Keratinocyte (primary cell): ENCODE data around the gene CXXC5. TPM values are rescaled to one million over a fixed set of nuclear protein-coding genes. Genes with fewer than 3 reads are reported as not detected.

Source experiments
- DNase-seq: peaks from one replicate; pipeline ENCODE4 v3.0.0-alpha.2; 2011; ENCODE audit warnings: low read depth, missing footprints, low spot score
- FAIRE-seq: peaks from 2 replicates; lab custom pipeline; 2011; peaks lifted over from hg19 to GRCh38; lab: Jason Lieb, UNC
- H2AFZ ChIP-seq: 2 replicates; pipeline ENCODE4 v1.6.0; 2012; ENCODE audit warnings: low read length, control low read depth, inconsistent platforms; ENCODE audit not compliant: control insufficient read depth
- H3K27ac ChIP-seq: 2 replicates; pipeline ENCODE4 v1.5.1; 2011; ENCODE audit warnings: low read length; ENCODE audit not compliant: control insufficient read depth, insufficient read depth
- H3K27me3 ChIP-seq: 3 replicates; pipeline ENCODE4 v1.6.0; 2011; ENCODE audit warnings: low read length; ENCODE audit not compliant: control insufficient read depth, insufficient read depth; ENCODE audit errors: extremely low read depth
- H3K36me3 ChIP-seq, 2 experiments: 2 replicates in 1 of 2; 3 replicates in 1 of 2; pipeline ENCODE4 v1.5.1; 2011; ENCODE audit warnings: low read length in 2 of 2, mild to moderate bottlenecking in 1 of 2; ENCODE audit not compliant: control insufficient read depth in 2 of 2, insufficient read depth in 2 of 2; ENCODE audit errors: extremely low read depth in 1 of 2
- H3K4me1 ChIP-seq: 3 replicates; pipeline ENCODE4 v1.5.1; 2011; ENCODE audit warnings: low read length; ENCODE audit not compliant: control insufficient read depth, insufficient read depth; ENCODE audit errors: extremely low read depth
- H3K4me2 ChIP-seq: 3 replicates; pipeline ENCODE4 v1.6.0; 2011; ENCODE audit warnings: low read depth, low read length; ENCODE audit not compliant: control insufficient read depth, insufficient read depth; ENCODE audit errors: extremely low read depth
- H3K4me3 ChIP-seq, 3 experiments: fragments of 200-600 bp in 1 of 3; sonication (generic) in 1 of 3; 2 replicates in 2 of 3; 3 replicates in 1 of 3; pipeline ENCODE4 v1.5.1; 2011 to 2016; ENCODE audit warnings: low read length in 3 of 3, mild to moderate bottlenecking in 3 of 3, control low read depth in 2 of 3, inconsistent platforms in 1 of 3, low read depth in 1 of 3, mixed read lengths in 1 of 3, mixed run types in 1 of 3, moderate library complexity in 1 of 3; ENCODE audit not compliant: control insufficient read depth in 2 of 3, insufficient read depth in 2 of 3; ENCODE audit errors: extremely low read depth in 1 of 3
- H3K79me2 ChIP-seq: 2 replicates; pipeline ENCODE4 v1.6.0; 2012; ENCODE audit warnings: low read length; ENCODE audit not compliant: control insufficient read depth, insufficient read depth
- H3K9ac ChIP-seq: 3 replicates; pipeline ENCODE4 v1.6.0; 2011; ENCODE audit warnings: low read length; ENCODE audit not compliant: control insufficient read depth, insufficient read depth; ENCODE audit errors: extremely low read depth
- H3K9me1 ChIP-seq: 3 replicates; pipeline ENCODE4 v1.6.0; 2011; ENCODE audit warnings: low read length; ENCODE audit not compliant: control insufficient read depth, insufficient read depth; ENCODE audit errors: extremely low read depth
- H3K9me3 ChIP-seq: 2 replicates; pipeline ENCODE4 v1.5.1; 2012; ENCODE audit warnings: low read depth, low read length; ENCODE audit not compliant: control insufficient read depth
- H4K20me1 ChIP-seq: 3 replicates; pipeline ENCODE4 v1.6.0; 2011; ENCODE audit warnings: low read length; ENCODE audit not compliant: control insufficient read depth, insufficient read depth; ENCODE audit errors: extremely low read depth
- EZH2 ChIP-seq: IDR thresholded peaks from one replicate; pipeline ENCODE4 v1.6.1; 2012; ENCODE audit warnings: inconsistent platforms, mild to moderate bottlenecking, low read length, moderate library complexity
- dilution Hi-C: fragments of 300-500 bp; cut with MboI; formaldehyde crosslinking; loops from one replicate; pipeline ENCODE4 v1.7.0; 2020; ENCODE audit warnings: low sequenced_read_pairs; ENCODE audit not compliant: extremely low pct_ligation_motif_present
- polyA plus RNA-seq, 5 experiments: library from polyadenylated mRNA; depleted of rRNA in 3 of 5; stranded (reverse) in 3 of 5; stranded (forward) in 1 of 5; unstranded in 1 of 5; fragments of >200 nt; gene quantifications; 1 replicate in 1 of 5; 2 replicates in 3 of 5; 3 replicates in 1 of 5; pipeline versions ENCODE4 v1.2.1 to v1.2.3, GENCODE V29; 2011 to 2012; ENCODE audit warnings: missing spikeins in 2 of 5, low read depth in 1 of 5, low replicate concordance in 1 of 5
- TF ChIP-seq, protein P1 (sequence below), 3 experiments: IDR thresholded peaks in 1 of 3; conservative IDR thresholded peaks in 1 of 3; optimal IDR thresholded peaks in 1 of 3; 2 replicates in 2 of 3; 3 replicates in 1 of 3; pipeline versions ENCODE3 to v1.5.1; 2011; ENCODE audit warnings: low read length in 3 of 3, mild to moderate bottlenecking in 3 of 3, moderate library complexity in 2 of 3, control low read depth in 1 of 3, inconsistent platforms in 1 of 3; ENCODE audit not compliant: insufficient read depth in 2 of 3; ENCODE audit errors: extremely low read depth in 1 of 3

Gene CXXC5
- polyA plus RNA-seq, 1 donor (not counting 4 experiments of a cell fraction or from before 2014, with no cell fraction given) = 1.0 TPM

DNA sequence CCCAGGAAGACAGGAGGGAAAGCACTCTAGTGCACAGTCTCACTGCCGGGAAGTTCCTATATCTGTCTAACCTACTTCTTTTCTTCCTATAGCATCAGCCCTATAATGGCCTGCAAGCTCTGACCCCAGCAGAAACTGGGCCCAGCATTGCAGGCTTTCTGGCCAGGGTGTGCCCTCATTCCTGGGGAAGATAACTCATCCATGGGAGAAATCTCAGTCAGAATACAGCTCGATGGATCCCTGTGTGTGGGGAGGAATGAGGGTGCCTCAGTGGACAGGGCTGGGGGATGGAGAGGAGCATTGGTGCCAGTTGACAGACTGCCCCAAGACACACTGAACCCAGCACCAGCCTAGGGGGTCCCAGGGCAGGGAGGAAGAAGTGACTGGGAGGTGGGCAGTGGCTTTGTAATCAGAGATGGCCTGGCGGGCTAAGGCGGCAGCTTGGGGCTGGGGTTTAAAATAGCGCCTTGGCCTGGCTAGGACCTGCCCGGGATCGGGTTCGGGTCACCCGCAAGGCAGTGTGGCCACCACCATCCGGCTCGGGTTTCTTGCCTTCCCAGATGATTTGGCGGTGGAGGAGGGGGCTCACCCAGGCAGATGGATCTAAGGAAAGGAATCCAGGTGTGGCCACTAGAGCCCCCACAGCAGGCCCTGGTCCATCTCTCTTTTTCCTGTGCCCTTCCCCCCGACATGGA lies 7.6 kb upstream of the CXXC5 start:
- peaks cover 21% of the 10 kb centered on the region for H3K4me1 ChIP-seq
- H3K4me2 ChIP-seq = no peak overlapping the region
- no peaks in the 10 kb centered on the region for H3K36me3 ChIP-seq
- FAIRE-seq (no peak), DNase-seq (no peak)
- H3K27me3 ChIP-seq = no peaks in the 10 kb centered on the region
- no peak overlapping the region for H2AFZ ChIP-seq
- TF ChIP-seq, protein P1, sequence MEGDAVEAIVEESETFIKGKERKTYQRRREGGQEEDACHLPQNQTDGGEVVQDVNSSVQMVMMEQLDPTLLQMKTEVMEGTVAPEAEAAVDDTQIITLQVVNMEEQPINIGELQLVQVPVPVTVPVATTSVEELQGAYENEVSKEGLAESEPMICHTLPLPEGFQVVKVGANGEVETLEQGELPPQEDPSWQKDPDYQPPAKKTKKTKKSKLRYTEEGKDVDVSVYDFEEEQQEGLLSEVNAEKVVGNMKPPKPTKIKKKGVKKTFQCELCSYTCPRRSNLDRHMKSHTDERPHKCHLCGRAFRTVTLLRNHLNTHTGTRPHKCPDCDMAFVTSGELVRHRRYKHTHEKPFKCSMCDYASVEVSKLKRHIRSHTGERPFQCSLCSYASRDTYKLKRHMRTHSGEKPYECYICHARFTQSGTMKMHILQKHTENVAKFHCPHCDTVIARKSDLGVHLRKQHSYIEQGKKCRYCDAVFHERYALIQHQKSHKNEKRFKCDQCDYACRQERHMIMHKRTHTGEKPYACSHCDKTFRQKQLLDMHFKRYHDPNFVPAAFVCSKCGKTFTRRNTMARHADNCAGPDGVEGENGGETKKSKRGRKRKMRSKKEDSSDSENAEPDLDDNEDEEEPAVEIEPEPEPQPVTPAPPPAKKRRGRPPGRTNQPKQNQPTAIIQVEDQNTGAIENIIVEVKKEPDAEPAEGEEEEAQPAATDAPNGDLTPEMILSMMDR (optimal IDR thresholded peaks at IDR 0.05 in 1 of 3, IDR thresholded peaks at IDR 0.05 in 1 of 3, conservative IDR thresholded peaks at IDR 0.05 in 1 of 3; ENCODE audit: extremely low read depth in 1 of 3, insufficient read depth in 2 of 3, low read length in 3 of 3) = no peak
- TF ChIP-seq EZH2 = no peak
- no peak overlapping the region for H3K4me3 ChIP-seq
- H3K9me1 ChIP-seq = no peaks in the 10 kb centered on the region
- no peaks in the 10 kb centered on the region for H3K79me2 ChIP-seq
- H3K27ac ChIP-seq = no peak overlapping the region
- dilution Hi-C loops = no loop called here
- peaks cover 4% of the 10 kb centered on the region for H4K20me1 ChIP-seq
- no peaks in the 10 kb centered on the region for H3K9me3 ChIP-seq
- H3K9ac ChIP-seq = no peak overlapping the region

DNA sequence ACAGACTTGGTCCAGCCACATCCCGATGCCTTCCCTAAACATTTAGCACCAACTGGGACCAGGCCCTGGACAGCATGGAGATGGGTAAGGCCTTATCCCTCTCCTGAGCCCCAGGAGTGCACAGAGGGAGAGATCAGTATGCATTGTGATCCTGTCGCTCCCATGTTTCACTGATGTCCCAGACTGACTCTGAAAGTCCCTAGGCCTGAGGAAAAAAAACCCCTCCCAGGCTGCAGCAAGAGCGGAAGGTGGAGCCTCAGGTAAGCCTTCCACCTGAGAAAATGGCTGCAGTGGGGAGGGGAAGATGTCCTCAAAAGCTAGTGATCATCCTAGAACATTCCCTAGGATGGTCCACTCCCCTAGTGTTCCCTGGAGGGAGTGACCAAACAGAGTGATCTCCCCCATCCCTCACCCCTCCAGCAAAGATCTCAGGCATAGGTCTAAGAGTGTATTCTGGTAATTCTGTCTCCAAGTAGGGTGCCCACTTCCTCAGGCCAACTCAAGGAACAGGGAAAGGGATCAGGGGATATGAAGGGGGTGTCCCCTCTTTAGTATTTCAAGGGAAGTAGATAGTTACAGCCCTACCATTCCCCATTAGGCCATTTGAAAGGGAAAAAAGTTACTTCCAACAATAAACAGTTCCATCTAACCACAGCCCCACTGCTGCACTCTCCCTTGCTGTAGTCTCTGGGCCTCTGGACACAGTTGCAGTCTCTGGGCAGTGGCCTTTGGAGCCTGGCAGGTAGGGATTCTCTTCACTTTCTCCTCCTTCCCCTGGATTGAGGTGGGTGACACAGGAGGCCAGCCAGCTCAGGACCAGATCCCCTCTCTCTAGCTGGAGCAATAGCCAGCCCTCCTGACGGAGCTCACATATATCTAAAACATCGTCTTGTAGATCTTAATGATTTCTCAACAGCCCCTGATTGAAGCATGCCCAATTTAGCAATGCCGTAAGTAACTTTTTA lies 6.8 kb upstream of the CXXC5 start:
- dilution Hi-C loops = no loop called here
- no peaks in the 10 kb centered on the region for H3K36me3 ChIP-seq
- no peak overlapping the region for H3K4me2 ChIP-seq
- H3K9ac ChIP-seq = no peak overlapping the region
- no peak for TF ChIP-seq EZH2
- TF ChIP-seq, protein P1 (optimal IDR thresholded peaks at IDR 0.05 in 1 of 3, IDR thresholded peaks at IDR 0.05 in 1 of 3, conservative IDR thresholded peaks at IDR 0.05 in 1 of 3; ENCODE audit: extremely low read depth in 1 of 3, insufficient read depth in 2 of 3, low read length in 3 of 3) = no peak
- H3K9me1 ChIP-seq = no peaks in the 10 kb centered on the region
- H3K79me2 ChIP-seq = no peaks in the 10 kb centered on the region
- H3K4me3 ChIP-seq = no peak overlapping the region
- no peak for DNase-seq
- no peak for FAIRE-seq
- no peaks in the 10 kb centered on the region for H3K9me3 ChIP-seq
- H2AFZ ChIP-seq = no peak overlapping the region
- H3K4me1 ChIP-seq = peaks cover 13% of the 10 kb centered on the region
- H4K20me1 ChIP-seq = peaks cover 2% of the 10 kb centered on the region
- no peak overlapping the region for H3K27ac ChIP-seq
- H3K27me3 ChIP-seq = peaks cover 3% of the 10 kb centered on the region
